ENCODE data around the gene GP1BB. TPM values are rescaled to one million over a fixed set of nuclear protein-coding genes. Genes with fewer than 3 reads are reported as not detected.
"Not testable (repeated sequence)": the region's sequence is repeated elsewhere in the genome, so short reads cannot be mapped to it uniquely, and the experiment has no call there.

The GP1BB gene
- polyA plus RNA-seq, 6 donors from 2014 or later: 0.38 to 6.2 (median 4.0) TPM

DNA sequence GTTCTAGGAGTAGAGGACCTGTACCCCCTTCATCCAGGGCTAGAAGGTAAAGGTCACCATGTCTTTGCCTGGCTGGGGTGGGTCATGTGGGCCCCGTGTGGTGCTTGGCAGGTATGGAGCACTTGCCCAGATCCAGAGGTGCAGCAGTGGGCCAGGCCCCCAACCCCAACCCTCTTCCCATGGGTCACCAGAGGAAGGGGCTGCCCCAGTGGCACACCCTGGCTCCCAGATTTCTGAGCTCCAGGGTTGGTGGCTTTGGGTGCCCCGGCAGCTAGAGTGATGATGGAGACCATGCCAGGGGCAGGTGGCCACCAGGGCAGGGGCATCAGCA is 2.4 kb upstream of the GP1BB start:
- H3K36me3 Mint-ChIP-seq: peaks cover 0 to 13% of the 10 kb centered on the region in 2 donors
- DNase-seq (no peak), ATAC-seq (ENCODE audit: low read depth in 2 of 2) (no peak)
- peaks cover 0 to 3% (median 0%) of the 10 kb centered on the region in 7 donors for H3K9me3 Mint-ChIP-seq
- H3K27me3 Mint-ChIP-seq: peaks cover 15 to 77% (median 51%) of the 10 kb centered on the region in 3 donors
- H3K4me3 Mint-ChIP-seq: peak overlapping the region in 3 of 8 donors; percentile 20 to 33 (median 20)
- H3K4me1 Mint-ChIP-seq: peaks cover 21 to 32% (median 24%) of the 10 kb centered on the region in 3 donors
- no peak overlapping the region for H3K27ac Mint-ChIP-seq

DNA sequence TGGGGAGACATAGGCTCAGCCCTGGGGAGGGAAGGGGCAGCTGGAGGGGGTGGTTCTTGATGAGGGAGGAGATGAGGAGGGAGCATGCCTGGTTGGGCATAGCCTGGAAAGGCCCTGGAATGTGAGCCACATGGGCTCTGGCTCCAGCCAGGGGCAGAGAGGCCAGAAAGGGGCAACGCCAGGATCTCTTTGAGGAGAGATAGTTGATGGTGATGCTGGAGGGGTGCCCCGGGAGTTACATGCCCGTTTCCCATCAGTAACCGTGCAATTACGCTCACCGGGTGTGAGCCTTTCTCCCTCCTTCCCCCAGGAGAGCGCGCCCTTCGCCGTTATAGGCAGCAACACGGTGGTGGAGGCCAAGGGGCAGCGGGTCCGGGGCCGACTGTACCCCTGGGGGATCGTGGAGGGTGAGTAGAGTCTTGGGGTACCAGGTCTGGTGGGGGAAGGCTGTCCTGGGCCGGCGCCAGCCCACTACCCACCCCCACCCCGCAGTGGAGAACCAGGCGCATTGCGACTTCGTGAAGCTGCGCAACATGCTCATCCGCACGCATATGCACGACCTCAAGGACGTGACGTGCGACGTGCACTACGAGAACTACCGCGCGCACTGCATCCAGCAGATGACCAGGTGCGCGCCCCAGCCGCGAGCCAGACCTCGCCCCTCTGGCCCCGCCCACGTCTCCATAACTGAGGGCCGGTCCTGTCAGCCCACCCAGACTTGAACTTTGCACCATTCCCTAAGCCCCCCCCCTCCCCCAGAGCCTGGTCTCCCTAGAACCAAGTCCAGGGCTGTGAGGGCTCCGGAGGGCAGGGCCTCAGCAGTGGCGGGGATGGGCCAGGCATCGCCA is 1.8 kb upstream of the GP1BB start:
- Mint-ChIP-seq H3K4me3 (peak overlapping the region in 4 of 8 donors; percentile 20 to 47 (median 40)), H3K27ac (no peak overlapping the region), H3K4me1 (peaks cover 21 to 32% (median 24%) of the 10 kb centered on the region in 3 donors), H3K27me3 (peaks cover 15 to 74% (median 51%) of the 10 kb centered on the region in 3 donors), H3K36me3 (peaks cover 0 to 13% of the 10 kb centered on the region in 2 donors), H3K9me3 (peaks cover 0 to 3% (median 0%) of the 10 kb centered on the region in 7 donors)
- DNase-seq (no peak), ATAC-seq (ENCODE audit: low read depth in 2 of 2) (no peak)

DNA sequence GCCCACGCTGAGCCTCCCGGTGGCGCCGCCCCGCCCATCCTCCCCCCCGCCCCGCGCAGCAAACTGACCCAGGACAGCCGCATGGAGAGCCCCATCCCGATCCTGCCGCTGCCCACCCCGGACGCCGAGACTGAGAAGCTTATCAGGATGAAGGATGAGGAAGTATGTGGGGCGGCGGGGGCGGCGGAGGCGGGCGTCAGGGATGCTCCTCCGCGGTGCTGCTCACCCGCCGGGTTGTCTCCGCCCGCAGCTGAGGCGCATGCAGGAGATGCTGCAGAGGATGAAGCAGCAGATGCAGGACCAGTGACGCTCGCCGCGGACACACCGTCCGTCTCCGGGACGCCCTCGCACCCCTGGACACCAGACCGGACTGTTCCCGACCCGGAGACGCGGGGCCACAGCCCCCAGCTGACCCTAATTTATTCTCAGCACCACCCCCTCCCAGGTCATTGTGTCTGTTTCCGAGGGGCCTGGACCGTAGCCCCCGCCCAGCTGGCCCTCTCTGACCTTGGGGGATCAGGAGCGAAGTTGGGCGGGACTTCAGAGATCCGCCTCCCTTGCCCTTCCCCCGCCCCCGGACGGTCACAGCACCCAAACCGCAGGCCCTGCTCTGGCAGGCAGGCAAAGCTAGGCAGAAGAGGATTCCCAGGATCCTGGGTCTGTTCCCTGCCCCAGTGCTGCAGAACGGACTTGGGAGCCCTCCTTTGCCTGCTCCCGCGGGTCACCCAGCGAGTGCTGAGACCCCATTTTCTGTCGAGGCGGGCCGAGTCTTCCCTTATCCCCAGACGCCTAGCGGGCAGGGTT is 959 bp upstream of the GP1BB start:
- peaks cover 0 to 3% (median 0%) of the 10 kb centered on the region in 7 donors for H3K9me3 Mint-ChIP-seq

GRCh38 chr22:19722982-19723231 is 432 bp upstream of the GP1BB start:
- Mint-ChIP-seq H3K9me3 (peaks cover 0 to 3% (median 0%) of the 10 kb centered on the region in 7 donors), H3K27me3 (peaks cover 19 to 69% (median 62%) of the 10 kb centered on the region in 3 donors), H3K36me3 (peaks cover 0 to 13% of the 10 kb centered on the region in 2 donors), H3K4me1 (peaks cover 20 to 27% (median 24%) of the 10 kb centered on the region in 3 donors), H3K27ac (no peak overlapping the region), H3K4me3 (peak overlapping the region in 4 of 8 donors; percentile 66 to 83 (median 76))
- ATAC-seq (ENCODE audit: low read depth in 2 of 2) (no peak), DNase-seq (no peak)

More for the DNA sequence above, 959 bp upstream of the GP1BB start:
- H3K27me3 Mint-ChIP-seq: peaks cover 15 to 69% (median 56%) of the 10 kb centered on the region in 3 donors
- no peak for ATAC-seq (ENCODE audit: low read depth in 2 of 2)
- peak overlapping the region in 2 of 8 donors; percentile 12 to 42 for H3K4me3 Mint-ChIP-seq
- peaks cover 0 to 13% of the 10 kb centered on the region in 2 donors for H3K36me3 Mint-ChIP-seq
- H3K27ac Mint-ChIP-seq: no peak overlapping the region
- H3K4me1 Mint-ChIP-seq: peaks cover 20 to 32% (median 24%) of the 10 kb centered on the region in 3 donors
- DNase-seq: no peak

- Mint-ChIP-seq H3K9me3 (peaks cover 0 to 3% (median 0%) of the 10 kb centered on the region in 7 donors), H3K36me3 (peaks cover 0 to 13% of the 10 kb centered on the region in 2 donors), H3K27ac (peak overlapping the region in 1 of 6 donors; percentile 21), H3K4me3 (peak overlapping the region in 7 of 8 donors; percentile 26 to 75 (median 71)), H3K4me1 (peaks cover 19 to 26% (median 22%) of the 10 kb centered on the region in 3 donors), H3K27me3 (peaks cover 19 to 78% (median 60%) of the 10 kb centered on the region in 3 donors)
- DNase-seq (no peak), ATAC-seq (ENCODE audit: low read depth in 2 of 2) (peak; percentile 48 to 70)
Observed at GRCh38 chr22:19723983-19724827, 866 bp downstream of the GP1BB start.

DNA sequence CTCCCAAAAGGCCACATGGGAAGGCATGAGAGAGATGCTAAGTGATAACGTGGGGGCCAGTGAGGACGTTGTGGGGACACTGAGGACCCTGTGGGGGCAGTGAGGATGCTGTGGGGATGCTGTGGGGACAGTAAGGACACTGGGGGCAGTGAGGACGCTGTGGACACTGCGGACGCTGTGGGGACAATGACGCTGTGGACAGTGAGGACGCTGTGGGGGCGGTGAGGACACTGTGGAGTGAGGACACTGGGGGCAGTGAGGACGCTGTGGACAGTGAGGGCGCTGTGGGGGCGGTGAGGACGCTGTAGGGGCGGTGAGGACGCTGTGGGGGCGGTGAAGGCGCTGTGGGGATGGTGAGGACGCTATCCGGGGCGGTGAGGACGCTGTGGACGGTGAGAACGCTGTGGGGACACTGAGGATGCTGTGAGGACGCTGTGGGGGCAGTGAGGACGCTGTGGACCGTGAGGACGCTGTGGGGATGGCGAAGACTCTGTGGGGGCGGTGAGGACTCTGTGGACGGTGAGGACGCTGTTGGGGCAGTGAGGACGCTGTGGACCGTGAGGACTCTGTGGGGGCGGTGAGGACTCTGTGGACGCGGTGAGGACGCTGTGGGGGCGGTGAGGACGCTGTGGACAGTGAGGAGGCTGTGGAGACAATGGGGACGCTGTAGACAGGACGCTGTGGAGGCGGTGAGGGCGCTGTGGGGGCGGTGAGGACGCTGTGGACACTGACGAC is 1.8 kb downstream of the GP1BB start:
- Mint-ChIP-seq H3K36me3 (peaks cover 0 to 13% of the 10 kb centered on the region in 2 donors), H3K27me3 (peaks cover 17 to 75% (median 51%) of the 10 kb centered on the region in 3 donors), H3K4me1 (peaks cover 14 to 19% (median 19%) of the 10 kb centered on the region in 3 donors), H3K4me3 (peak overlapping the region; percentile 26 to 77 (median 71)), H3K9me3 (peaks cover 0 to 3% (median 0%) of the 10 kb centered on the region in 7 donors), H3K27ac (peak overlapping the region in 2 of 6 donors; percentile 28 to 73)
- ATAC-seq (ENCODE audit: low read depth in 2 of 2) (no peak), DNase-seq (no peak)

DNA sequence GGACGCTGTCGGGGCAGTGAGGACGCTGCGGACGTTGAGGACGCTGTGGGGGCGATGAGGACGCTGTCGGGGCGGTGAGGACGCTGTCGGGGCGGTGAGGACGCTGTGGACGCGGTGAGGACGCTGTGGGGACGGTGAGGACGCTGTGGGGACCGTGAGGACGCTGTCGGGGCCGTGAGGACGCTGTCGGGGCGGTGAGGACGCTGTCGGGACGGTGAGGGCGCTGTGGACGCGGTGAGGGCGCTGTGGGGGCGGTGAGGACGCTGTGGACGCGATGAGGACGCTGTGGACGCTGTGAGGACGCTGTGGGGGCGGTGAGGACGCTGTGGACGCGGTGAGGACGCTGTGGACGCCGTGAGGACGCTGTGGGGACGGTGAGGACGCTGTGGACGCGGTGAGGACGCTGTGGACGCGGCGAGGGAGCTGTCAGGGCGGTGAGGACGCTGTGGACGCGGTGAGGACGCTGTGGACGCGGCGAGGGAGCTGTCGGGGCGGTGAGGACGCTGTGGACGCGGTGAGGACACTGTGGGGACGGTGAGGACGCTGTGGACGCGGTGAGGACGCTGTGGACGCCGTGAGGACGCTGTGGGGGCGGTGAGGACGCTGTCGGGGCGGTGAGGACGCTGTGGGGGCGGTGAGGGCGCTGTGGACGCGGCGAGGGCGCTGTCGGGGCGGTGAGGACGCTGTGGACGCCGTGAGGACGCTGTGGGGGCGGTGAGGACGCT is 2.9 kb downstream of the GP1BB start:
- H3K36me3 Mint-ChIP-seq: peaks cover 0 to 13% of the 10 kb centered on the region in 2 donors
- peak overlapping the region in 1 of 6 donors; percentile 54 for H3K27ac Mint-ChIP-seq
- not testable (repeated sequence) for DNase-seq; H3K9me3 Mint-ChIP-seq; ATAC-seq (ENCODE audit: low read depth in 2 of 2)
- H3K27me3 Mint-ChIP-seq: peaks cover 24 to 75% (median 40%) of the 10 kb centered on the region in 3 donors
- peaks cover 16 to 25% (median 24%) of the 10 kb centered on the region in 3 donors for H3K4me1 Mint-ChIP-seq
- peak overlapping the region in 1 of 8 donors; percentile 79 for H3K4me3 Mint-ChIP-seq

GRCh38 chr22:19727310-19728150 is 4.2 kb downstream of the GP1BB start:
- DNase-seq (no peak), ATAC-seq (ENCODE audit: low read depth in 2 of 2) (no peak)
- Mint-ChIP-seq H3K9me3 (no peaks in the 10 kb centered on the region), H3K4me3 (peak overlapping the region in 3 of 8 donors; percentile 21 to 63 (median 22)), H3K27ac (peak overlapping the region in 1 of 6 donors; percentile 89), H3K36me3 (peaks cover 0 to 13% of the 10 kb centered on the region in 2 donors), H3K4me1 (peaks cover 16 to 25% (median 24%) of the 10 kb centered on the region in 3 donors), H3K27me3 (peaks cover 24 to 71% (median 35%) of the 10 kb centered on the region in 3 donors)

DNA sequence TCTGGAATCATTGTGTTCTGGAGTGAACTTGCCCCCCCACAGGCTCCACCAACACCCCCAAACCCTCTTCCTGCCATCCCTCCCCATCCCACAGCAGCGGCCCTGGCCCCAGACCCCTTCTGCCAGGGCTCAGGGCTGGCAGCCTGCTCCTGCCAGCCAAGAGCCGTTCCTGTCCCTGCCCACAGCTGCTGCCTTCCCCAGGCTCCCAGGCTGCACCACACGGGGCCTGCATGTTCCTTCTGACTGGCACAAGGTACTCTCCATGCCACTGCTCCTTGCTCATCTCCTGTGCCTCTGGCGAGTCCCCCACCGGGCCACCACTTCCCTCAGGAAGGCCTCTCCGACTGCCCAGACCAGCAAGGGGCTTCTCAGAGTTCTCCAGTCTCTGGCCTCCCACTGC is 4.9 kb downstream of the GP1BB start:
- no peaks in the 10 kb centered on the region for H3K9me3 Mint-ChIP-seq
- H3K27ac Mint-ChIP-seq: no peak overlapping the region
- no peak for ATAC-seq (ENCODE audit: low read depth in 2 of 2)
- peaks cover 12 to 21% (median 17%) of the 10 kb centered on the region in 3 donors for H3K4me1 Mint-ChIP-seq
- peaks cover 24 to 71% (median 29%) of the 10 kb centered on the region in 3 donors for H3K27me3 Mint-ChIP-seq
- no peak for DNase-seq
- H3K36me3 Mint-ChIP-seq: peaks cover 0 to 13% of the 10 kb centered on the region in 2 donors
- peak overlapping the region in 2 of 8 donors; percentile 4 to 21 for H3K4me3 Mint-ChIP-seq

GRCh38 chr22:19728836-19729235 is 5.5 kb downstream of the GP1BB start:
- Mint-ChIP-seq H3K4me3 (no peak overlapping the region), H3K27me3 (peaks cover 24 to 72% (median 30%) of the 10 kb centered on the region in 3 donors), H3K4me1 (peaks cover 12 to 17% (median 16%) of the 10 kb centered on the region in 3 donors), H3K27ac (no peak overlapping the region), H3K9me3 (no peaks in the 10 kb centered on the region), H3K36me3 (peaks cover 0 to 13% of the 10 kb centered on the region in 2 donors)
- ATAC-seq (ENCODE audit: low read depth in 2 of 2): no peak
- no peak for DNase-seq

DNA sequence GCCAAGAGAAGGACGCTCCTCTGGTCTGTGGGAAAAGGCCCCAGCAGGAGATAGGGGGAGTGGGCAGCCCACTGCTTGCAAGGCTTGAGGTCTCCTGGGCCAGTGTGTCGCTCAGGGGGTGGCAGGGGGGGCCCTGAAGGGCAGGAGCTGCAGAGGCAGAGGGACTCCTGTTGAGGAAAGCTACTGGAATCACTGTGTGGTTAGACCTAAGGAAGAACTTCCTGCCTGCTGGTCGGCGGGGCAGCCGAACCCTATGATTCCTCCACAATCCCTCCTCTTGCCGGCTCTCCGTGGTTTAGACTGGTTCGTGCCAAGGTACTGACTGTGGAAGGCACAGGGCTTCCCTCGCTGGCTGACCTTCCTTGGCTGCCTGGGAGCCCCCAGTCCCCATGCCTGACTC is 6.2 kb downstream of the GP1BB start:
- Mint-ChIP-seq H3K4me3 (peak overlapping the region in 1 of 8 donors; percentile 25), H3K27ac (no peak overlapping the region), H3K36me3 (peaks cover 0 to 13% of the 10 kb centered on the region in 2 donors), H3K4me1 (peaks cover 11 to 17% (median 15%) of the 10 kb centered on the region in 3 donors), H3K27me3 (peaks cover 23 to 74% (median 33%) of the 10 kb centered on the region in 3 donors), H3K9me3 (no peaks in the 10 kb centered on the region)
- DNase-seq (no peak), ATAC-seq (ENCODE audit: low read depth in 2 of 2) (no peak)
